Inferior parietal cortex (tissue), 1 donor: ENCODE data around the gene ALPK3.
A peak's percentile ranks its signal among the peaks of the same experiment; 100 is the strongest.

Experiments
- DNase-seq: peaks from one replicate; pipeline ENCODE4 v3.0.0-alpha.2; 2016; ENCODE audit errors: extremely low spot score

Gene ALPK3

GRCh38 chr15:84822653-84823281, 5.6 kb downstream of the ALPK3 start:
- no peak for DNase-seq

DNA sequence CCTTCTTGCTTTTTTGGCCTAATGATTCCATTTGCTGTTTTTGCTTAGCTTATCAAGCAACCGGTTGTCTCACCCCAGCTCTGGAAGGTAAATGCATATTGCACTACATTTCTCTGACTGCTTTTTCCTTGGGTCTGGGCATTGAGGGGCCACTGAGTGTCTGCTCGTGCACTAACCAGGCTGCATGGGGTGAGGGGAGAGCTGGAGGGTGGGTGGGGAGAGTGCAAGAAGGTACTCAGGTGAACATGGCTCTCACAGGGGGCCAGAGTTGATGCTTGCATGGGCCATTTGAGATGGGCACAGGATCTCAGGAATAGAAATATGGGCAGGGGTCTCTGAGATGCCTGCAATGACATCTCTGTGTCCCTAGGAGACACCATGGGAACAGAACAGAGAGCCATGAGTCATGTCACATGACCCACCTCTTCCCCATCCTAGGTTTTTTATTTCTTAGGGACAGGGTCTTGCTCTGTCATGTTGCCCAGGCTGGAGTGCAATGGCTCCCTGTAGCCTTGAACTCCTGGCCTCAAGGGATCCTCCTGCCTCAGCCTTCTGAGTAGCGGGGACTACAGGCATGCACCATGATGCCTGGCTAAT, 6.2 kb downstream of the ALPK3 start:
- no peak for DNase-seq

DNA sequence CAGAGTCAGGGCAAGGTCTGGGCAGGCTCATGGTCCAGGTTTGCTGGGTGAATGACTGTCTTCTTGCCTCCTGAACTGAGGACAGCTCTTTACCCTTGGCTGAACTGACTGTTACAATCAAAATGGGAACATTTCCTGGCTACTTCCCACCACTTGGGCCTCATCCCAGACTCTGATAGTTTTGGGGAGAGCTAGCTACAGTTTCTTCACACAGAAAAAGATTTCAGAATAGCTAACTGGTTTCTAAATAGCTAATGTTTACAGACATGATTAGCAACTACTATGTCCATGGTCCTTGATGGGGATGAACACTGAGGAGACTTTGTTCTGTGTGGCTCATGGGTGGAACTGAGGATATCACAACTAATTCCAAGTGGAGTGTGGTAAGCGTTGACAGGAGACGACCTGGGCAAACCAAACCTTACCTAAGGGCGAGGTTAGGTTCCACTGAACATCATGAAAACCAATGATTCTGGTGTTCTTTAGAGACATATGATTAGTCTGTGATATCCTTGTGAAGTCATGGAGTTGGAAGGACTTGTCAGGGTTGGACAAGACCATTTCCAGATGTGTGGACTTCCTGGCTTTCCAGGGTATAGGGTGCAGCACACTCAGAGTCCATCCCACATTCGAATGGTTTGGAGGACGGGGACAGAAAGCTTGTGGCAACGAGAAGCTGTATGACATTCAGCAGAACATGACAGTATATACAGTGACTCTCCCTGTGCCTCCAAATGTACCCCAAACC, 7.3 kb downstream of the ALPK3 start:
- peak; percentile 53 for DNase-seq

DNA sequence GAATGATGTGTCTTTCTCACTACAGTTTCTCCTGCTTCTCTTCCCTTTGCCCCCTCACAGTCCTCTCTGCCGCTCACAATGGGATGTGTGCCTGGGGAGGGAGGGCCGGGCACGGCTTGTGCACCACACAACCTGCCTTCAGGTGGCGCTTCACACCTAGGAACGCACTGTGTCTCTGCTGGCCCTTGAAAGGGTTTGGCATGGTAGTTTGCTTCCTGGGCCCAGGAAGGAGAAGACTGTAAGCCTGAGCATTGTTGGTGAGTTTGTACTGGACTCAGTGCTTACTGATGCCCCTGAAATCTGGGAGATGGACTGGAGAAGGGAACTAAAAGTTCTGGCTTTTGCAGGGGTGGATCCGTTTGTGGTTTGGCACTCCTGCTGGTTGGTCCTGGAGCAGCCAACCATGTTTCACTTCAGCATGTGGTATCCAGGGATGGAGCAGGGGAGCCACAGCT, 9.2 kb downstream of the ALPK3 start:
- DNase-seq: no peak

DNA sequence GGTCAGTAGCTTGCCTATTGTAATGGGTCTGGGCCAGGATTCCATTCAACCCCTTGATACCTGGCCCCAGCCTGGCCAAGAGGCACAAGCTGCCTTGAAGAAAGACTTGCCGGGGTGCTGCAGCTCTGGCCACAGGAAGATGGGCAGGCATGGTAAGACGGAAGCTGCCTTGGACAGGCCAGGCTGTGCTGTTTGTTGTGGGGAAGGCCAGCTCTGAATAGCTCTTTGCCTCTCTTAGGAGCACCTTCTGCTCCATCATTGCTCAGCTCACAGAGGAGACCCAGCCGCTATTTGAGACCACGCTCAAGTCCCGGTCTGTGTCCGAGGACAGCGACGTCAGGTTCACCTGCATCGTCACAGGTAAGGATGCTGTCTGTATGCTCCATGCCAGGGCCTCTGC, 10.1 kb downstream of the ALPK3 start:
- no peak for DNase-seq

- DNase-seq: no peak
These were observed 11.1 kb downstream of the ALPK3 start for GRCh38 chr15:84828086-84828908.

GRCh38 chr15:84829428-84829827, 12.3 kb downstream of the ALPK3 start:
- DNase-seq: no peak

DNA sequence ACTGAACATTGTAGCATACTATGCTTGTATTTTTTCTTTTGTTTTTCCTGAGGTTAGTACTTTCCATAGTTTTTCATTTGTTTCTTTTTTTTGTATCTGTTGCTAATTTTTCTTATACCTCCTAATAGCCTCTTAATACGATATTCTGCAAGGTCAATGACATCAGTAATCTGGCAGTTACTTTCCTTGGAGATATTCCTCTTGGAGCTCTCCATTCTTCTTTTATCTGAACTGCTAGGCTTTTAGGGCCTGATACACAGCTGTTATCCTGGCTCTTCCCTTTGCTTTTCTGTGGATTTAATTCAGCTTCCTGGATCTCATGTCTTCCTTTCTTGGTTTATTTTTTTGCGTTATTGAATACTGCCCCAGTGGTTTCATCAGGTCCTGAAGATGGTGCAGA, 12.9 kb downstream of the ALPK3 start:
- DNase-seq: no peak

DNA sequence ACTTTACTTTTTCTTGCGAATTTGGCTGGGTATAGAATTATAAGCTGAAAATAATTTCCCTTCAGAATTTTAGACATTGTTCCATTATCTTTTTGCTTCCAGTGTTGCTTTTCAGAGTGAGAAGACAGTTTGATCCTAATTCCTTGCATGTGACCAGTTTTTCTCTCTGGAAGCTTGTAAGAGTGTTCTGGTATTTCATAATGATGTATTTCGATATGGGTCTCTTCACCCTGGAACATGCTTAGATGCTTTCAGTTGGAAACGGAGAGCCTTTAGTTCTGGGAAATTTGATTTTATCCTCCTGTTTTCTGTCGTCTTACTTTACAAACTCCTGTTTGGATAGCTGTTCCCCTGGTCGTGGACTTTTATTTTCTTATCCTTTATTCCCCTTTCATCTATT, 13.9 kb downstream of the ALPK3 start:
- DNase-seq: no peak

GRCh38 chr15:84831613-84832012, 14.5 kb downstream of the ALPK3 start:
- no peak for DNase-seq

DNA sequence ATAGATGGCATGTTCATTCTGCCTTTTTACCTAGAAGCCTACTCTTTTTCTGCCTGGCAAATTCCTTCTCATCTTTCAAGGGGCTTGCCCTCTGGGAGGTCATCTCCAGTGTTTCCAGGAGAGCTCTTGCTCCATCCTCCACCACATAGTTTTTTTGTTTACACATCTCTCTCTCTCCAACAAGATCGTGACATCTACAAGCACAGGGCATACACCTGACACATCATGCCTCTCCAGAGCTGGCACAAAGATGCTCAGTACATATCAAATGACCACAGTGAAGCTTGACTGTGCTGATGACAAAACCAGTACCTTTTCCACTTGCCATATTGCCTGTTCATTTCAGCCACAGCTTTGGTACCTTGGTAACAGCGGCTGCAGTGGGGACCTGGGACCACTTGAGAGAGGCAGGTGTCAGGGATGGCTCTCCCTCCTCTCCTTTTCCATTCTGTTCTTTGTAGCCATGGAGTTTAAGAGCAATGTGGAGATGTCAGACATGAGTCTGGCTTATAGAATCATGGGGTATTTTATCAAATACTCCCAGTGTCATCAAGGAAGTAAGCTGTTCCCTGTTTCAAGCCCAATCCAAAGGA, 15.4 kb downstream of the ALPK3 start:
- no peak for DNase-seq

GRCh38 chr15:84833447-84834228, 16.5 kb downstream of the ALPK3 start:
- DNase-seq: no peak

- no peak for DNase-seq
These were observed 17.2 kb downstream of the ALPK3 start for GRCh38 chr15:84834229-84834955.

DNA sequence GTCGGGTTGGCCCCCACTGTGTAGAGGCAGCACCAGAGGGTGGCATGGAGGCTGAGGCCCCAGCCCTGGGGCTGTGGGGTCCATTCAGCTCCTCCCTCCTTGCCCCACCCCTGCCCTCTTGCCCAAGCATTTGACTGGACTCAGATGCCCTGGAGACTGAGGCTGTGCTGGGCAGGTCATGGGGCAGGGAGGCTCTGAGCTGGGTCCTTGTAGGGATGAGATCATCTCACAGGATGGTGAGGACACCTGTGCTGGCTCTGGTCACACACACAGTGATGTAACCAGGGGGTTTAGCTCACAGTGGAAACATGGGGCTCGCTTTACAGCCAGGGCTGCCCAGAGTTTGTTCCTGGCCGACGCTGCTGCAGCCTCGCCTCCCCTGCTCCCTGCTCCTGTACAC, 17.8 kb downstream of the ALPK3 start:
- no peak for DNase-seq

DNA sequence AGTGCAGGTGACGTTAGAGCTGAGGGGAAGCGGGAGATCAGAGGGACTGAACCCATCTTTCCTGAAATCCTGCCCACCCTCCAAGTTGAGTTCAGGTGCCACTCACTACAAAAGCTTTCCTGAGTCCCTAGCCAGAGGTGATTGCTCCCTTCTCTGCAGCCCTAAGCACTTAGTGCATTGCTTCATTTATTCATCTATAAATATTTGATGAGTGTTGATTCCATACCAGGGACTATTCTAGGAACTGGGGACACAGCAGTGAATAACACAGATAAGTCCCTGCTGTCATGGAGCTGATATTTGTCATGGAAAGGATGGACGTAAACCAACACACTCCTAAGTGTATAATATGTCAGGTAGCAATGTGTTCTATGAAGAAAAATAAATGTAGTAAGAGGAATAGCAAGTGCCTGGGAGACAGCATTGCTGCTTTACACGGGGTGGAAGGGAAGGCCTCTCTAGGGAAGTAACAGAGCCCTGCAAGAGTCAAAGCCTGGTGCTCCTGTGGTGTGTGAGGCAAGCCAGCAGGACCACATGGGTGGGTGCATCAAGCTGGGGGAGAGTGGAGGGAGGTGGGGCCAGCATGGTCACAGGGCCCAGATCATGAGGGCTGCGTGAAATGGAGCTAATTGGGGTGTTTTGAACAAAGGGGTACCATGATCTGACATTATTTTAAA, 18.6 kb downstream of the ALPK3 start:
- no peak for DNase-seq

GRCh38 chr15:84836844-84837243, 19.7 kb downstream of the ALPK3 start:
- DNase-seq: no peak

DNA sequence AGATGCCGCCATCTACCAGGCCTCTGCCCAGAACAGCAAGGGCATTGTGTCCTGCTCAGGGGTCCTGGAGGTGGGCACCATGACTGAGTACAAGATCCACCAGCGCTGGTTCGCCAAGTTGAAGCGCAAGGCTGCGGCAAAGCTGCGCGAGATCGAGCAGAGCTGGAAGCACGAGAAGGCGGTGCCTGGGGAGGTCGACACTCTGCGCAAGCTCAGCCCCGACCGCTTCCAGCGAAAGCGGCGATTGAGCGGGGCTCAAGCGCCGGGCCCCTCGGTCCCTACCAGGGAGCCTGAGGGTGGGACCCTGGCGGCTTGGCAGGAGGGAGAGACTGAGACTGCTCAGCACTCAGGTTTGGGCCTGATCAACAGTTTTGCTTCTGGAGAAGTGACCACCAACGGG, 22.6 kb downstream of the ALPK3 start:
- no peak for DNase-seq

DNA sequence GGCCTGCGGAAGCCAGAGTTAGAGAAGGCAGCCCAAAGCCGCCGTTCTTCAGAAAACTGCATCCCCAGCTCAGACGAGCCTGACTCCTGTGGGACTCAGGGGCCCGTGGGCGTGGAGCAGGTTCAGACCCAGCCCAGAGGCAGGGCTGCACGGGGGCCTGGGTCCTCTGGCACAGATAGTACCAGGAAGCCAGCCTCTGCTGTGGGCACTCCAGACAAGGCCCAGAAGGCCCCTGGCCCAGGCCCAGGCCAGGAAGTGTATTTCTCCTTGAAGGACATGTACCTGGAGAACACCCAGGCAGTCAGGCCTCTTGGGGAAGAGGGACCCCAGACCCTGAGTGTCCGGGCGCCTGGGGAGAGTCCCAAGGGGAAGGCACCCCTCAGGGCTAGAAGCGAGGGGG, 23.1 kb downstream of the ALPK3 start:
- DNase-seq: no peak

GRCh38 chr15:84840741-84841429, 23.7 kb downstream of the ALPK3 start:
- no peak for DNase-seq
